RWPE2 (cell line): ENCODE measurements around the gene TRMT11.

Experiments used
- ATAC-seq: fragments of 200-7000 bp; cut with Tn5 transposase; 3 replicates; pipeline ENCODE4 v1.9.1; 2021; ENCODE audit warnings: low read depth
- DNase-seq: peaks from one replicate; pipeline ENCODE4 v3.0.0-alpha.2; 2020; ENCODE audit warnings: low spot score
- H3K27ac ChIP-seq: fragments of 450-650 bp; 2 replicates; pipeline ENCODE4 v1.5.1; 2017; ENCODE audit warnings: mild to moderate bottlenecking; ENCODE audit not compliant: poor library complexity, severe bottlenecking
- H3K27me3 ChIP-seq: fragments of 250-450 bp; sonication (Bioruptor Pico); 2 replicates; pipeline ENCODE4 v1.5.1; 2021; ENCODE audit warnings: mild to moderate bottlenecking, moderate library complexity; ENCODE audit not compliant: insufficient read depth, poor library complexity, severe bottlenecking
- H3K36me3 ChIP-seq: fragments of 250-450 bp; sonication (Bioruptor Pico); 2 replicates; pipeline ENCODE4 v1.5.1; 2020; ENCODE audit warnings: low read depth, mild to moderate bottlenecking, moderate library complexity
- H3K4me1 ChIP-seq: fragments of 250-450 bp; sonication (Bioruptor Pico); 2 replicates; pipeline ENCODE4 v1.5.1; 2021; ENCODE audit warnings: mild to moderate bottlenecking, moderate library complexity; ENCODE audit not compliant: insufficient read depth, poor library complexity, severe bottlenecking
- H3K4me3 ChIP-seq: fragments of 250-450 bp; sonication (Bioruptor Pico); 2 replicates; pipeline ENCODE4 v1.5.1; 2021; ENCODE audit warnings: mild to moderate bottlenecking, moderate library complexity; ENCODE audit not compliant: severe bottlenecking
- H3K9me3 ChIP-seq: fragments of 250-450 bp; sonication (Bioruptor Pico); 2 replicates; pipeline ENCODE4 v1.5.1; 2021; ENCODE audit warnings: mild to moderate bottlenecking, moderate library complexity; ENCODE audit not compliant: severe bottlenecking
- TF ChIP-seq, protein P1 (sequence below): fragments of 450-650 bp; IDR thresholded peaks from one replicate; pipeline ENCODE4 v1.5.1; 2017; ENCODE audit warnings: mild to moderate bottlenecking, moderate library complexity; ENCODE audit not compliant: poor library complexity, severe bottlenecking

TRMT11 gene

DNA sequence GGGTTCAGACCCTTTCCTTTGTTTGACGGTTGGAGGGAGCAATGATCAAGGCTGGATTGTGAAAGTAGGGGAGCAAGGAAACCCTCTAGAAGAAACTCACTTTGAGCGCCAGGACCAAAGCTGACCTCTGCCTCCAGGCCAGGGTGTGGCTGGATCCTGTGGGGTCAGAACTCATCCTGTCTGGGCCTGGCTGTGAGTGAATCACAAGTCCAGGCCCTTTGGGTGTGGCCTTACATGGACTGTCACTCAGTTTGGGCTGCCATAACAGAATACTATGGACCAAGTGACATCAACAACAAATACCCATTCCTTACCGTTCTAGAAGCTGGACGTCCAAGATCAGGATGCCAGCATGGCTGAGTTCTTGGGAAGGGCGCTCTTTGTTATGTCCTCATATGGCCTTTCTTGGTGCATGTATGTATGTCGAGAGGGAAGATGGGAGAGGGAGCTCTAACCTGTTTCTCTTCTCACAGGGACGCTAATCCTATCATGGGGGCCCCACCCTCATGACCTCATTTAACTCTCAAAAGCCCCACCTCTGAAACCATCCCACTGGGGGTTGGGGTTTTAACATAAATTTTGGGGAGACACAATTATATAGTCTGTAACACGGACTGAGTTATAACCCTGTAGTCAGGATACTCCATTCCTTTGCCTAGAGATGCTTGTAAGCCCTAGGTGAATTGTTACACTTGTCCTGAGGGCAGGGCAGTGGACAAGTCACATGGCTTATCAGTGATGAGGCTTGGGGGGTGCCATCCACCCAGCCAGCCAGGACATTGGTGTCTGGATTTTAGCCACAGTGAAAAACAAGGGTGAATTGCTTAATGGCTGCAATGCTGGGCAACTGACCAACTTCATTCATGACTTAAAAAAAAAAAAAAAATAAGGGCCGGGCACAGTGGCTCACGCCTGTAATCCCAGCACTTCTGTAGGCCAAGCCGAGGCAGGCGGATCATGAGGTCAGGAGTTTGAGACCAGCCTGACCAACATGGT lies 80.0 kb downstream of the TRMT11 start:
- ATAC-seq (no peak), DNase-seq (no peak)
- H3K27me3 ChIP-seq = no peaks in the 10 kb centered on the region
- H3K9me3 ChIP-seq = no peaks in the 10 kb centered on the region
- H3K36me3 ChIP-seq = no peaks in the 10 kb centered on the region
- TF ChIP-seq, protein P1, sequence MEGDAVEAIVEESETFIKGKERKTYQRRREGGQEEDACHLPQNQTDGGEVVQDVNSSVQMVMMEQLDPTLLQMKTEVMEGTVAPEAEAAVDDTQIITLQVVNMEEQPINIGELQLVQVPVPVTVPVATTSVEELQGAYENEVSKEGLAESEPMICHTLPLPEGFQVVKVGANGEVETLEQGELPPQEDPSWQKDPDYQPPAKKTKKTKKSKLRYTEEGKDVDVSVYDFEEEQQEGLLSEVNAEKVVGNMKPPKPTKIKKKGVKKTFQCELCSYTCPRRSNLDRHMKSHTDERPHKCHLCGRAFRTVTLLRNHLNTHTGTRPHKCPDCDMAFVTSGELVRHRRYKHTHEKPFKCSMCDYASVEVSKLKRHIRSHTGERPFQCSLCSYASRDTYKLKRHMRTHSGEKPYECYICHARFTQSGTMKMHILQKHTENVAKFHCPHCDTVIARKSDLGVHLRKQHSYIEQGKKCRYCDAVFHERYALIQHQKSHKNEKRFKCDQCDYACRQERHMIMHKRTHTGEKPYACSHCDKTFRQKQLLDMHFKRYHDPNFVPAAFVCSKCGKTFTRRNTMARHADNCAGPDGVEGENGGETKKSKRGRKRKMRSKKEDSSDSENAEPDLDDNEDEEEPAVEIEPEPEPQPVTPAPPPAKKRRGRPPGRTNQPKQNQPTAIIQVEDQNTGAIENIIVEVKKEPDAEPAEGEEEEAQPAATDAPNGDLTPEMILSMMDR = no peak
- H3K27ac ChIP-seq = no peak overlapping the region
- H3K4me1 ChIP-seq = no peaks in the 10 kb centered on the region
- H3K4me3 ChIP-seq = no peak overlapping the region

DNA sequence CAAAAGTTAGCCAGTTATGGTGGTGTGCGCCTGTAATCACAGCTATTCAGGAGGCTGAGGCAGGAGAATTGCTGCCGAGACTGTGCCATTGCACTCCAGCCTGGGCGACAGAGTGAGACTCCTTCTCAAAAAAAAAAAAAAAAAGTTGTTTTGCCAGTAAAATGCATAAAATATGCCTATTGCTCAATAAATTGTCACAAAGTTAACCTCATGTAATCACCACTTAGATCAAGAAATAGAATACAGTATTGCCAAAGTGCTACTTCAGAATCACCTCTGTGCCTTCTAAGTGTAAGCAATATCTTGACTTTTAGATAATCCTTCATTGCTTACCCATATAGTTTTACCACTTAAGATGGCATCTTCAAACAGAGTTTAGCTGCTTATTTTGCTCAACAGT lies 80.7 kb downstream of the TRMT11 start:
- no peak overlapping the region for H3K4me3 ChIP-seq
- H3K27me3 ChIP-seq = no peaks in the 10 kb centered on the region
- no peaks in the 10 kb centered on the region for H3K36me3 ChIP-seq
- H3K9me3 ChIP-seq = no peaks in the 10 kb centered on the region
- H3K4me1 ChIP-seq = no peaks in the 10 kb centered on the region
- no peak for DNase-seq
- no peak for ATAC-seq
- TF ChIP-seq, protein P1 = no peak
- H3K27ac ChIP-seq = no peak overlapping the region

DNA sequence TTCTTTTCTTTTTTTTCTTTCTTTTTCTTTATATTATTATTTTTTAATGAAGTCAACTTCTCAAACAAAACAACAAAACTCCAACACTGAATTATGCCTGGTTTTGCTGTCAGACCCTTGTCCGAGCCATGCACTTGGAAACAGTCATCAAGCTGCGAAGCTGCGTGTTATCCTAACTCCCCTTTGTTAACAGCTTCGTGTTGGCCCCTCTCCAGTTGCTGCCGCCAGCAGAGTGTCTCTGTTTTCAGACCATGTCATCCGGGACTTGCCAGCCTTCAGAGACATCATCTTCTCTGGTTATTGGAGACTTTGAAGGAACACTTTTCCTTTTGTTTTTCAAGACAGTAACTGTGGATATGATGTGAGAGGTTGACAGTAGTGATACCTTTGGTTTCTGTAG lies 83.1 kb downstream of the TRMT11 start:
- Histone ChIP-seq H3K4me1 (no peaks in the 10 kb centered on the region), H3K27me3 (no peaks in the 10 kb centered on the region), H3K4me3 (no peak overlapping the region), H3K27ac (no peak overlapping the region), H3K36me3 (no peaks in the 10 kb centered on the region), H3K9me3 (no peaks in the 10 kb centered on the region)
- DNase-seq (no peak), ATAC-seq (no peak)
- TF ChIP-seq, protein P1 = no peak

DNA sequence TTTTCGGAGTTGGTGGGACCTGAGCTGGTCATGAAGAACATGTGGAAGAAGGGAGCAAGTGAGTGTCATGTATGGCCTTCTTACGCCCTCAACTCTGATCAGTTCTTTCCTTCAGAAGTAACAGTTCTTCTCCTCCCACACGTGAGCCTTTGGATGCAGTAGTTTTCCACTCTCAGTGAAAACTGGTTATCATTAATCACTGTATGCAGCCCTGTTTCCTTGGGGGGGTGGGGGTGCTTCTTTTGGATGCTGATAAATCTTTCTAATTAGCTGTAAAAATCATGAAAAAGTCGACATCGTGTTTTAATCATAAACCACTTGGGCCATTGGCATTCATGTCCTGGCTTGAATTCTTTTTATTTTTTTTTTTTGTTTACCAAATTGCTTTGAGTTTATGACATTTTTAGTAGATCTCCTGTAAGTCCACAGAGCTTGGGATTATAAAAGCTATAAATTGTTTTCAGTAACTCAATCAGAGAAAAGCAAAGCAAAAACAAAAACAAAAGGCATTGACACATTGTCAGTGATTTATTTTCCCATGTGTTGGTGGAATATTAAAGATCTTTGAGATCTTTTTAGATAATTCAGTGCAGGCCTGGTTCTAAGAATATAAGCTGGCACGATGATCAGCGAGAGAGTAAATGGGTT lies 84.8 kb downstream of the TRMT11 start:
- H3K27me3 ChIP-seq = no peaks in the 10 kb centered on the region
- no peak overlapping the region for H3K27ac ChIP-seq
- TF ChIP-seq, protein P1 = no peak
- ATAC-seq (no peak), DNase-seq (no peak)
- no peaks in the 10 kb centered on the region for H3K36me3 ChIP-seq
- H3K4me3 ChIP-seq = no peak overlapping the region
- no peaks in the 10 kb centered on the region for H3K9me3 ChIP-seq
- H3K4me1 ChIP-seq = no peaks in the 10 kb centered on the region
